SK-N-SH (cell line): ENCODE data around the gene TRIM9. TPM values are rescaled to one million over a fixed set of nuclear protein-coding genes. Genes with fewer than 3 reads are reported as not detected.
A peak's percentile ranks its signal among the peaks of the same experiment; 100 is the strongest.

ENCODE experiments used
- CTCF ChIA-PET: fragments of 300-600, 350-600 bp; formaldehyde crosslinking; extraction: SDS; loops from one replicate; lab custom pipeline; 2021; lab: Yijun Ruan, JAX
- POLR2A ChIA-PET: fragments of 350-600 bp; sonication (Branson Sonifier 250); formaldehyde crosslinking; extraction: SDS; loops from one replicate; lab custom pipeline; 2020; ENCODE audit warnings: antibody characterized with exemption, inconsistent platforms; lab: Yijun Ruan, JAX
- DNase-seq: peaks from one replicate; pipeline ENCODE4 v3.0.0; 2012
- H2AFZ ChIP-seq: fragments of 200-600 bp; sonication (generic); 2 replicates; pipeline ENCODE4 v1.8.1; 2016; ENCODE audit warnings: antibody characterized with exemption, mild to moderate bottlenecking, low read depth
- H3F3A ChIP-seq: fragments of 200-600 bp; sonication (generic); replicated peaks from 2 replicates; pipeline ENCODE3; 2016; ENCODE audit warnings: antibody characterized with exemption, mild to moderate bottlenecking; ENCODE audit not compliant: insufficient read depth
- H3K27ac ChIP-seq, 2 experiments: fragments of 200-500 bp in 1 of 2; fragments of 200-600 bp in 1 of 2; sonication (Bioruptor generic) in 1 of 2; sonication (generic), shearing (Covaris generic) in 1 of 2; 2 replicates each; pipeline versions ENCODE4 v1.5.1 to v1.6.1; 2014 to 2016; ENCODE audit warnings: low read depth in 2 of 2, inconsistent platforms in 1 of 2, low read length in 1 of 2, mild to moderate bottlenecking in 1 of 2, mixed read lengths in 1 of 2
- H3K27me3 ChIP-seq: fragments of 200-600 bp; sonication (generic), shearing (Covaris generic); 2 replicates; pipeline ENCODE4 v1.6.1; 2016; ENCODE audit warnings: mixed run types; ENCODE audit not compliant: insufficient read depth
- H3K36me3 ChIP-seq, 2 experiments: fragments of 200-500 bp in 1 of 2; fragments of 200-600 bp in 1 of 2; sonication (Bioruptor generic) in 1 of 2; sonication (generic) in 1 of 2; replicated peaks in 1 of 2; 2 replicates each; pipeline versions ENCODE3 to v1.5.1; 2014 to 2016; ENCODE audit warnings: low read length in 1 of 2, mild to moderate bottlenecking in 1 of 2; ENCODE audit not compliant: insufficient read depth in 2 of 2, control insufficient read depth in 1 of 2
- H3K4me1 ChIP-seq, 2 experiments: fragments of 200-500 bp in 1 of 2; fragments of 200-600 bp in 1 of 2; sonication (Bioruptor generic) in 1 of 2; sonication (generic), shearing (Covaris generic) in 1 of 2; 2 replicates each; pipeline versions ENCODE4 v1.5.1 to v1.6.1; 2014 to 2016; ENCODE audit warnings: low read depth in 1 of 2, low read length in 1 of 2, mixed run types in 1 of 2; ENCODE audit not compliant: insufficient read depth in 2 of 2, control insufficient read depth in 1 of 2
- H3K4me2 ChIP-seq: fragments of 200-600 bp; sonication (generic), shearing (Covaris generic); 2 replicates; pipeline ENCODE4 v1.6.1; 2017; ENCODE audit warnings: mixed run types
- H3K4me3 ChIP-seq, 2 experiments: fragments of 200-500 bp in 1 of 2; fragments of 200-600 bp in 1 of 2; sonication (Bioruptor generic) in 1 of 2; sonication (generic), shearing (Covaris generic) in 1 of 2; 2 replicates each; pipeline versions ENCODE4 v1.5.1 to v1.8.1; 2014 to 2016; ENCODE audit warnings: low read depth in 2 of 2, inconsistent platforms in 1 of 2, low read length in 1 of 2, mild to moderate bottlenecking in 1 of 2, mixed read lengths in 1 of 2, moderate library complexity in 1 of 2
- H3K79me2 ChIP-seq: fragments of 200-600 bp; sonication (generic); 2 replicates; pipeline ENCODE4 v1.8.1; 2017; ENCODE audit warnings: mild to moderate bottlenecking; ENCODE audit not compliant: insufficient read depth
- H3K9ac ChIP-seq: fragments of 200-600 bp; sonication (generic); 2 replicates; pipeline ENCODE4 v1.6.1; 2017; ENCODE audit warnings: mixed run types
- H3K9me2 ChIP-seq: fragments of 200-600 bp; sonication (generic); 2 replicates; pipeline ENCODE4 v1.6.1; 2017; ENCODE audit warnings: mixed run types
- H3K9me3 ChIP-seq: fragments of 200-600 bp; sonication (generic); 2 replicates; pipeline ENCODE4 v1.6.1; 2017; ENCODE audit warnings: mixed run types, mild to moderate bottlenecking, moderate library complexity
- H4K20me1 ChIP-seq: fragments of 200-600 bp; sonication (generic); 2 replicates; pipeline ENCODE4 v1.6.1; 2017; ENCODE audit warnings: mild to moderate bottlenecking, mixed run types; ENCODE audit not compliant: insufficient read depth
- ELF1 ChIP-seq: IDR thresholded peaks from 2 replicates; pipeline ENCODE4 v1.4.0; 2012
- EZH2phosphoT487 ChIP-seq: fragments of 200-600 bp; sonication (generic); IDR thresholded peaks from 2 replicates; pipeline ENCODE4 v1.6.1; 2017; ENCODE audit warnings: low read depth, mixed run types, mild to moderate bottlenecking, antibody characterized with exemption, moderate library complexity, borderline replicate concordance
- FOSL2 ChIP-seq: IDR thresholded peaks from 2 replicates; pipeline ENCODE4 v1.4.0; 2012; ENCODE audit warnings: low read depth, mild to moderate bottlenecking, moderate library complexity, borderline replicate concordance
- FOXJ3 ChIP-seq: sonication (generic); formaldehyde crosslinking; IDR thresholded peaks from 2 replicates; pipeline ENCODE4 v1.5.1; 2020; ENCODE audit warnings: mild to moderate bottlenecking, missing genetic modification reagents
- FOXM1 ChIP-seq: IDR thresholded peaks from 2 replicates; pipeline ENCODE4 v1.4.0; 2012; ENCODE audit warnings: low read depth, mild to moderate bottlenecking
- GABPA ChIP-seq: IDR thresholded peaks from 2 replicates; pipeline ENCODE4 v1.4.0; 2012; ENCODE audit warnings: low read depth, mild to moderate bottlenecking
- JUND ChIP-seq: IDR thresholded peaks from 2 replicates; pipeline ENCODE4 v1.4.0; 2012
- MEF2A ChIP-seq: IDR thresholded peaks from 2 replicates; pipeline ENCODE4 v1.4.0; 2012; ENCODE audit warnings: low read depth, borderline replicate concordance
- MXI1 ChIP-seq: IDR thresholded peaks from 2 replicates; pipeline ENCODE4 v1.6.1; 2012; ENCODE audit warnings: mild to moderate bottlenecking, low read depth, low read length, improper control_type of control experiment
- RAD21 ChIP-seq: IDR thresholded peaks from 2 replicates; pipeline ENCODE4 v1.6.1; 2012; ENCODE audit warnings: mild to moderate bottlenecking, low read length
- RCOR1 ChIP-seq: fragments of 150-350 bp; IDR thresholded peaks from 2 replicates; pipeline ENCODE4 v1.6.1; 2017; ENCODE audit warnings: antibody characterized with exemption, low read length
- RFX5 ChIP-seq: IDR thresholded peaks from 2 replicates; pipeline ENCODE4 v1.6.1; 2012; ENCODE audit warnings: mild to moderate bottlenecking, improper control_type of control experiment, low read length
- RXRA ChIP-seq: IDR thresholded peaks from 2 replicates; pipeline ENCODE4 v1.4.0; 2012; ENCODE audit warnings: low read depth, mild to moderate bottlenecking, borderline replicate concordance
- TCF12 ChIP-seq: IDR thresholded peaks from 2 replicates; pipeline ENCODE4 v1.4.0; 2012
- TEAD4 ChIP-seq: IDR thresholded peaks from 2 replicates; pipeline ENCODE4 v1.4.0; 2012; ENCODE audit warnings: mild to moderate bottlenecking, borderline replicate concordance; ENCODE audit not compliant: insufficient read depth
- polyA plus RNA-seq, 3 experiments: library from polyadenylated mRNA; depleted of rRNA; stranded (reverse); fragments of >200 nt; gene quantifications; 2 replicates each; pipeline ENCODE4 v1.2.3, GENCODE V29; 2012
- TF ChIP-seq, protein P1 (sequence below): IDR thresholded peaks from 2 replicates; pipeline ENCODE4; 2012
- TF ChIP-seq, protein P2 (sequence below): fragments of 200-600 bp; sonication (generic); IDR thresholded peaks from 2 replicates; pipeline ENCODE4 v1.6.1; 2017; ENCODE audit warnings: antibody characterized with exemption, mild to moderate bottlenecking, moderate library complexity
- TF ChIP-seq, protein P3 (sequence below): fragments of 150-350 bp; IDR thresholded peaks from 2 replicates; pipeline ENCODE4 v1.6.1; 2017; ENCODE audit warnings: antibody characterized with exemption, low read length, low read depth, borderline replicate concordance
- TF ChIP-seq, protein P4 (sequence below): IDR thresholded peaks from 2 replicates; pipeline ENCODE4 v1.4.0; 2012; ENCODE audit warnings: low read depth, borderline replicate concordance
- TF ChIP-seq, protein P5 (sequence below): IDR thresholded peaks from 2 replicates; pipeline ENCODE4 v1.4.0; 2012; ENCODE audit warnings: low read depth

TRIM9 gene
- polyA plus RNA-seq, 1 of the 3 experiments (the other 2 are of a cell fraction) = 3.9 TPM

DNA sequence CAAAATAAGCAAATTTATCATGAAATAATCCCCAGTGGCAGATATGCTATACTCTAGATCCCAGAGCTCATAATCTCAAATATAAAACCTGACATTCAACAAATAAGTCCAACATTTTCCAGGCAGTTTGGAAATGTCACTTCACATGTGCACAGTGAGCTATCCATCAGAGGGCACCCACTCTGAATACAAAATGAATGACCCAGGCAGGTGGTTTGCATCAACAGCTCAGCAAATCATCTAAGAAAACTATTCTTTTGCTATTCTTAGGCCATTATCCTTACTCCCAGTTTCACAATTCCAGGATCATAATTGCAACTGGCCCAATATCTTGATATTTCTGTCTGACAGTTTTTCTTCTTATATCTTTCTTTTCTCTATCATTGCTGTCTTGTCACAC lies 38.5 kb downstream of the TRIM9 start:
- Histone ChIP-seq H3F3A (peaks cover 6% of the 10 kb centered on the region), H3K9me2 (no peaks in the 10 kb centered on the region), H3K9me3 (no peaks in the 10 kb centered on the region)
- no peak for TF ChIP-seq MEF2A
- TF ChIP-seq TCF12 = no peak
- TF ChIP-seq, protein P1, sequence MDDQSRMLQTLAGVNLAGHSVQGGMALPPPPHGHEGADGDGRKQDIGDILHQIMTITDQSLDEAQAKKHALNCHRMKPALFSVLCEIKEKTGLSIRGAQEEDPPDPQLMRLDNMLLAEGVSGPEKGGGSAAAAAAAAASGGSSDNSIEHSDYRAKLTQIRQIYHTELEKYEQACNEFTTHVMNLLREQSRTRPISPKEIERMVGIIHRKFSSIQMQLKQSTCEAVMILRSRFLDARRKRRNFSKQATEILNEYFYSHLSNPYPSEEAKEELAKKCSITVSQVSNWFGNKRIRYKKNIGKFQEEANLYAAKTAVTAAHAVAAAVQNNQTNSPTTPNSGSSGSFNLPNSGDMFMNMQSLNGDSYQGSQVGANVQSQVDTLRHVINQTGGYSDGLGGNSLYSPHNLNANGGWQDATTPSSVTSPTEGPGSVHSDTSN = no peak
- TF ChIP-seq, protein P2, sequence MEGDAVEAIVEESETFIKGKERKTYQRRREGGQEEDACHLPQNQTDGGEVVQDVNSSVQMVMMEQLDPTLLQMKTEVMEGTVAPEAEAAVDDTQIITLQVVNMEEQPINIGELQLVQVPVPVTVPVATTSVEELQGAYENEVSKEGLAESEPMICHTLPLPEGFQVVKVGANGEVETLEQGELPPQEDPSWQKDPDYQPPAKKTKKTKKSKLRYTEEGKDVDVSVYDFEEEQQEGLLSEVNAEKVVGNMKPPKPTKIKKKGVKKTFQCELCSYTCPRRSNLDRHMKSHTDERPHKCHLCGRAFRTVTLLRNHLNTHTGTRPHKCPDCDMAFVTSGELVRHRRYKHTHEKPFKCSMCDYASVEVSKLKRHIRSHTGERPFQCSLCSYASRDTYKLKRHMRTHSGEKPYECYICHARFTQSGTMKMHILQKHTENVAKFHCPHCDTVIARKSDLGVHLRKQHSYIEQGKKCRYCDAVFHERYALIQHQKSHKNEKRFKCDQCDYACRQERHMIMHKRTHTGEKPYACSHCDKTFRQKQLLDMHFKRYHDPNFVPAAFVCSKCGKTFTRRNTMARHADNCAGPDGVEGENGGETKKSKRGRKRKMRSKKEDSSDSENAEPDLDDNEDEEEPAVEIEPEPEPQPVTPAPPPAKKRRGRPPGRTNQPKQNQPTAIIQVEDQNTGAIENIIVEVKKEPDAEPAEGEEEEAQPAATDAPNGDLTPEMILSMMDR = no peak
- TF ChIP-seq RCOR1 = no peak
- TF ChIP-seq JUND = no peak
- TF ChIP-seq EZH2phosphoT487 = no peak
- TF ChIP-seq RXRA = no peak
- no peak for TF ChIP-seq FOSL2
- TF ChIP-seq ELF1 = no peak
- TF ChIP-seq, protein P3, sequence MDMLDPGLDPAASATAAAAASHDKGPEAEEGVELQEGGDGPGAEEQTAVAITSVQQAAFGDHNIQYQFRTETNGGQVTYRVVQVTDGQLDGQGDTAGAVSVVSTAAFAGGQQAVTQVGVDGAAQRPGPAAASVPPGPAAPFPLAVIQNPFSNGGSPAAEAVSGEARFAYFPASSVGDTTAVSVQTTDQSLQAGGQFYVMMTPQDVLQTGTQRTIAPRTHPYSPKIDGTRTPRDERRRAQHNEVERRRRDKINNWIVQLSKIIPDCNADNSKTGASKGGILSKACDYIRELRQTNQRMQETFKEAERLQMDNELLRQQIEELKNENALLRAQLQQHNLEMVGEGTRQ = no peak
- TF ChIP-seq GABPA = no peak
- no peak for TF ChIP-seq MXI1
- TF ChIP-seq, protein P4, sequence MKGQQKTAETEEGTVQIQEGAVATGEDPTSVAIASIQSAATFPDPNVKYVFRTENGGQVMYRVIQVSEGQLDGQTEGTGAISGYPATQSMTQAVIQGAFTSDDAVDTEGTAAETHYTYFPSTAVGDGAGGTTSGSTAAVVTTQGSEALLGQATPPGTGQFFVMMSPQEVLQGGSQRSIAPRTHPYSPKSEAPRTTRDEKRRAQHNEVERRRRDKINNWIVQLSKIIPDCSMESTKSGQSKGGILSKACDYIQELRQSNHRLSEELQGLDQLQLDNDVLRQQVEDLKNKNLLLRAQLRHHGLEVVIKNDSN = no peak
- TF ChIP-seq RFX5 = no peak
- TF ChIP-seq, protein P5, sequence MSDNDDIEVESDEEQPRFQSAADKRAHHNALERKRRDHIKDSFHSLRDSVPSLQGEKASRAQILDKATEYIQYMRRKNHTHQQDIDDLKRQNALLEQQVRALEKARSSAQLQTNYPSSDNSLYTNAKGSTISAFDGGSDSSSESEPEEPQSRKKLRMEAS = no peak
- no peak for TF ChIP-seq TEAD4
- TF ChIP-seq RAD21 = no peak
- no peak for TF ChIP-seq FOXM1
- TF ChIP-seq FOXJ3 (CRISPR knock-in tag) = no peak
- TF ChIP-seq, all 33 proteins: peak for 0
- Histone ChIP-seq H3K36me3 (no peaks in the 10 kb centered on the region), H3K79me2 (no peaks in the 10 kb centered on the region), H3K4me3 (no peak overlapping the region), H3K9ac (no peak overlapping the region), H4K20me1 (no peaks in the 10 kb centered on the region), H2AFZ (no peak overlapping the region), H3K4me1 (peaks cover 0 to 2% of the 10 kb centered on the region in 2 experiments; a peak in 1 of 4 replicates), H3K27ac (no peak overlapping the region), H3K4me2 (no peak overlapping the region), H3K27me3 (no peaks in the 10 kb centered on the region)
- DNase-seq = peak; percentile 8
- ChIA-PET CTCF (no interaction called here), POLR2A (no interaction called here)
